WI38 (cell line): ENCODE measurements around the gene UBAC2.

Experiments
- H3K4me3 ChIP-seq: 2 replicates; pipeline ENCODE4 v1.5.1; 2011; ENCODE audit warnings: low read depth, mild to moderate bottlenecking, control low read depth, low read length
- CTCF ChIP-seq: IDR thresholded peaks from 2 replicates; pipeline ENCODE4 v1.5.1; 2012; ENCODE audit warnings: low read depth, mild to moderate bottlenecking, control low read depth, low read length

UBAC2 gene

GRCh38 chr13:99265821-99266426 lies 65.3 kb downstream of the UBAC2 start:
- H3K4me3 ChIP-seq: no peak overlapping the region
- peak; percentile 26; the same call in 1 of the 2 replicates for TF ChIP-seq CTCF

- no peak for TF ChIP-seq CTCF
These were observed 66.2 kb downstream of the UBAC2 start for GRCh38 chr13:99266827-99267226.

DNA sequence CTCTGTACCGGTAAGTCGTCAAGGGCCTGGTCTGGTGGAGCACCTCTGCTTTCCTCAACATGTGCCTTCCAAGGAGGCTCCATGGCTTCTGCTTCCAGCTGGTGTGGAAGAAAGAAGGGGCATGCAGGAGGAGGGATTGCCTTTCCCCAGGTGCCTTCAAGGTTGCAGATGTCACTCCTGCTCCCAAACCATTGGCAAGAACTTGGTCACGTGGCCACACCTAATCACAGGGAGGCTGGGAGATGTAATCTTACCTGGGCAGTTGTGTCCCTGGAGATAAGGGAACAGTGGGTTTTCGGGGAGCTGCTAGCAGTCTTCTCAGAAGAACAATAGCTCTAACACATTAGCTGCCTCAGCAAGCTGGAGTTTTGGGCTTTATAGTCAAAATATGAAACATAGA lies 67.3 kb downstream of the UBAC2 start:
- no peak for TF ChIP-seq CTCF
- H3K4me3 ChIP-seq: no peak overlapping the region

More at GRCh38 chr13:99266827-99267226, 66.2 kb downstream of the UBAC2 start:
- H3K4me3 ChIP-seq: no peak overlapping the region

GRCh38 chr13:99268822-99269221 lies 68.2 kb downstream of the UBAC2 start:
- TF ChIP-seq CTCF: no peak
- no peak overlapping the region for H3K4me3 ChIP-seq

- H3K4me3 ChIP-seq: no peak overlapping the region
- TF ChIP-seq CTCF: peak; percentile 54; the same call in 1 of the 2 replicates
These were observed 69.1 kb downstream of the UBAC2 start for GRCh38 chr13:99269627-99270241.

DNA sequence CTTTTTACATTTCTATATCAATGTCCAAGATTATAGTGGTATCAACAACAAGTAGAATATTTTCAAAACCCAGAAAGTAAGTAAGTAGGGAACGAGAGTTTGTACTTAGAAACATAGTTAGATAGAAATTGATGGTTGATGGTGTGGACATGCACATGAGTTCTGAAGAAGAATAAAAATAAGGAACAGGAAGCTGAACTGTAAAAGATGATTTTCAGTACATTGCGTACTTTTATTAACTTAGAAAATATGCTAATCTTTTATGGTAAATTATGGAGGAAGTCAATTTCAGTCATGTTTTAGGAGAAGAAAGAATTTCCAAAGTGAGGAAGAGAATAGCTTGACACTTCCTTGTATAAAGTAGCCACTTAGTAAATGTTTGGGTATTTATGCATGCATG lies 69.9 kb downstream of the UBAC2 start:
- no peak overlapping the region for H3K4me3 ChIP-seq
- TF ChIP-seq CTCF: no peak

DNA sequence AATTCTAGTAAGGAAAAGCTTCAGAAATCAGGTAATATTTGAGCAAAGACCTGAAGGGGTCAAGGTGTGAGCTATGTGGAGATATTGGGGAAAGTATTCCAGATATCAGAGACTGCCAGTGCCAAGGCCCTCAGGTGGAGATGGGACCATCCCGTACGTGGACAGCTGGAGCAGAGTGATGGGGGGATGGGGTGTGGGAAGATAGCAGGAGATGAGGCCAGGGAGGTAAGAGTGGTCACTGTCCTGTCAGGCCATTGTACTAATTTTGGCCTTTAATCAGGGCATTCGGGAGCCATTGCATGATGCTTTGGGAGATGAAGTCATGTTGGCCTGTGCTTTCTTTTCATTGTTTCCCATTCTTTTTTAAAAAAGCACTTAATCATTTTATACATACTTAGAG lies 70.6 kb downstream of the UBAC2 start:
- no peak for TF ChIP-seq CTCF
- H3K4me3 ChIP-seq: no peak overlapping the region
